ENCODE results near the gene DIP2B. TPM values are rescaled to one million over a fixed set of nuclear protein-coding genes. Genes with fewer than 3 reads are reported as not detected.

Gene DIP2B
- polyA plus RNA-seq, 1 donor from 2014 or later: 44.0 TPM

DNA sequence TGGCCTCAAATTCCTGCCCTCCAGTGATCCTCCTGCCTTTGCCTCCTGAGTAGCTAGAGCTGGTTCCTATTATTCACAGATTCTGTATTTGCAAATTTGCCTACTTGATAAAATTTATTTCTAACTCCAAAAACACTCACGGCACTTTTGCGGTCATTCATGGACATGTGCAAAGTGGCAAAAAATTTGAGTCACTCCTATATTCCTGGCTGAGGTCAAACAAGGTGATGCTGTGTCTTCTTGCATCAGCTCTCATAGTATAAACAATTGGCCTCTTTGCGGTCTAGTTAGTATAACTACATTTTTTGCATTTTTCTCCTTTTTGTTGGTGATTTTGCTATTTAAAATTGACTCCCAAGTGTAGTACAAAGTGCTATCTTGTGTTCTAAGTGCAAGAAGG lies 283.8 kb downstream of the DIP2B start:
- no peak for TF ChIP-seq POLR2AphosphoS5 (IDR thresholded peaks at IDR 0.05)
- TF ChIP-seq SMC3 (conservative IDR thresholded peaks at IDR 0.05; ENCODE audit: poor library complexity): no peak
- TF ChIP-seq RAD21 (conservative IDR thresholded peaks at IDR 0.05): no peak
- no peak for TF ChIP-seq EP300 (conservative IDR thresholded peaks at IDR 0.05; ENCODE audit: poor library complexity, severe bottlenecking)
- TF ChIP-seq, protein P1, sequence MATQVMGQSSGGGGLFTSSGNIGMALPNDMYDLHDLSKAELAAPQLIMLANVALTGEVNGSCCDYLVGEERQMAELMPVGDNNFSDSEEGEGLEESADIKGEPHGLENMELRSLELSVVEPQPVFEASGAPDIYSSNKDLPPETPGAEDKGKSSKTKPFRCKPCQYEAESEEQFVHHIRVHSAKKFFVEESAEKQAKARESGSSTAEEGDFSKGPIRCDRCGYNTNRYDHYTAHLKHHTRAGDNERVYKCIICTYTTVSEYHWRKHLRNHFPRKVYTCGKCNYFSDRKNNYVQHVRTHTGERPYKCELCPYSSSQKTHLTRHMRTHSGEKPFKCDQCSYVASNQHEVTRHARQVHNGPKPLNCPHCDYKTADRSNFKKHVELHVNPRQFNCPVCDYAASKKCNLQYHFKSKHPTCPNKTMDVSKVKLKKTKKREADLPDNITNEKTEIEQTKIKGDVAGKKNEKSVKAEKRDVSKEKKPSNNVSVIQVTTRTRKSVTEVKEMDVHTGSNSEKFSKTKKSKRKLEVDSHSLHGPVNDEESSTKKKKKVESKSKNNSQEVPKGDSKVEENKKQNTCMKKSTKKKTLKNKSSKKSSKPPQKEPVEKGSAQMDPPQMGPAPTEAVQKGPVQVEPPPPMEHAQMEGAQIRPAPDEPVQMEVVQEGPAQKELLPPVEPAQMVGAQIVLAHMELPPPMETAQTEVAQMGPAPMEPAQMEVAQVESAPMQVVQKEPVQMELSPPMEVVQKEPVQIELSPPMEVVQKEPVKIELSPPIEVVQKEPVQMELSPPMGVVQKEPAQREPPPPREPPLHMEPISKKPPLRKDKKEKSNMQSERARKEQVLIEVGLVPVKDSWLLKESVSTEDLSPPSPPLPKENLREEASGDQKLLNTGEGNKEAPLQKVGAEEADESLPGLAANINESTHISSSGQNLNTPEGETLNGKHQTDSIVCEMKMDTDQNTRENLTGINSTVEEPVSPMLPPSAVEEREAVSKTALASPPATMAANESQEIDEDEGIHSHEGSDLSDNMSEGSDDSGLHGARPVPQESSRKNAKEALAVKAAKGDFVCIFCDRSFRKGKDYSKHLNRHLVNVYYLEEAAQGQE (IDR thresholded peaks at IDR 0.05; ENCODE audit: borderline replicate concordance): no peak
- TF ChIP-seq EZH2 (IDR thresholded peaks at IDR 0.05; ENCODE audit: borderline replicate concordance, insufficient read depth, low read length, poor library complexity, severe bottlenecking): no peak
- TF ChIP-seq MXI1 (conservative IDR thresholded peaks at IDR 0.05; ENCODE audit: poor library complexity, severe bottlenecking): no peak
- TF ChIP-seq TAF1 (IDR thresholded peaks at IDR 0.05; ENCODE audit: low read depth): no peak
- no peak for TF ChIP-seq CTCF (IDR thresholded peaks at IDR 0.05; ENCODE audit: poor library complexity, severe bottlenecking)
- Histone ChIP-seq H3K9me3 (ENCODE audit: low read length) (no peaks in the 10 kb centered on the region), H3K36me3 (ENCODE audit: insufficient read depth, low read length) (no peaks in the 10 kb centered on the region), H3K27me3 (ENCODE audit: insufficient read depth, low read depth, low read length) (no peaks in the 10 kb centered on the region), H3K9ac (ENCODE audit: low read length) (no peak overlapping the region), H3K27ac (ENCODE audit: low read length) (no peak overlapping the region), H3F3A (ENCODE audit: insufficient read depth, low read length, poor library complexity, severe bottlenecking) (no peaks in the 10 kb centered on the region), H3K4me2 (ENCODE audit: low read length) (no peak overlapping the region), H2AFZ (ENCODE audit: low read depth, low read length) (no peak overlapping the region), H3K79me2 (replicated peaks; ENCODE audit: insufficient read depth, low read length) (no peaks in the 10 kb centered on the region), H3K4me3 (ENCODE audit: low read length) (no peak overlapping the region), H3K9me2 (ENCODE audit: insufficient read depth, low read length) (no peaks in the 10 kb centered on the region), H4K20me1 (ENCODE audit: insufficient read depth) (no peaks in the 10 kb centered on the region)

- Histone ChIP-seq H3K9me2 (ENCODE audit: insufficient read depth, low read length) (no peaks in the 10 kb centered on the region), H3K79me2 (replicated peaks; ENCODE audit: insufficient read depth, low read length) (no peaks in the 10 kb centered on the region), H3K36me3 (ENCODE audit: insufficient read depth, low read length) (no peaks in the 10 kb centered on the region), H3K4me3 (ENCODE audit: low read length) (no peak overlapping the region), H3K27ac (ENCODE audit: low read length) (no peak overlapping the region), H4K20me1 (ENCODE audit: insufficient read depth) (no peaks in the 10 kb centered on the region), H3F3A (ENCODE audit: insufficient read depth, low read length, poor library complexity, severe bottlenecking) (no peaks in the 10 kb centered on the region), H3K9me3 (ENCODE audit: low read length) (no peaks in the 10 kb centered on the region), H2AFZ (ENCODE audit: low read depth, low read length) (no peak overlapping the region), H3K27me3 (ENCODE audit: insufficient read depth, low read depth, low read length) (no peaks in the 10 kb centered on the region), H3K9ac (ENCODE audit: low read length) (no peak overlapping the region), H3K4me2 (ENCODE audit: low read length) (no peak overlapping the region)
- TF ChIP-seq RAD21 (conservative IDR thresholded peaks at IDR 0.05): no peak
- no peak for TF ChIP-seq MXI1 (conservative IDR thresholded peaks at IDR 0.05; ENCODE audit: poor library complexity, severe bottlenecking)
- no peak for TF ChIP-seq TAF1 (IDR thresholded peaks at IDR 0.05; ENCODE audit: low read depth)
- TF ChIP-seq, protein P1 (IDR thresholded peaks at IDR 0.05; ENCODE audit: borderline replicate concordance): no peak
- TF ChIP-seq SMC3 (conservative IDR thresholded peaks at IDR 0.05; ENCODE audit: poor library complexity): no peak
- no peak for TF ChIP-seq EZH2 (IDR thresholded peaks at IDR 0.05; ENCODE audit: borderline replicate concordance, insufficient read depth, low read length, poor library complexity, severe bottlenecking)
- no peak for TF ChIP-seq EP300 (conservative IDR thresholded peaks at IDR 0.05; ENCODE audit: poor library complexity, severe bottlenecking)
- no peak for TF ChIP-seq POLR2AphosphoS5 (IDR thresholded peaks at IDR 0.05)
- TF ChIP-seq CTCF (IDR thresholded peaks at IDR 0.05; ENCODE audit: poor library complexity, severe bottlenecking): no peak
These were observed 285.3 kb downstream of the DIP2B start for GRCh38 chr12:50790081-50790480.

Measured in neural cell (in vitro differentiated cells).